GM11168 (cell line): ENCODE data around the gene GLB1L.
"Not testable (repeated sequence)": the region's sequence is repeated elsewhere in the genome, so short reads cannot be mapped to it uniquely, and the experiment has no call there.

Experiments used
- in situ Hi-C: fragments of 300-500 bp; cut with MboI; formaldehyde crosslinking; loops from one replicate; pipeline ENCODE4 v1.12.0; 2022; ENCODE audit warnings: low sequenced_read_pairs; ENCODE audit not compliant: unreplicated experiment

Gene GLB1L

DNA sequence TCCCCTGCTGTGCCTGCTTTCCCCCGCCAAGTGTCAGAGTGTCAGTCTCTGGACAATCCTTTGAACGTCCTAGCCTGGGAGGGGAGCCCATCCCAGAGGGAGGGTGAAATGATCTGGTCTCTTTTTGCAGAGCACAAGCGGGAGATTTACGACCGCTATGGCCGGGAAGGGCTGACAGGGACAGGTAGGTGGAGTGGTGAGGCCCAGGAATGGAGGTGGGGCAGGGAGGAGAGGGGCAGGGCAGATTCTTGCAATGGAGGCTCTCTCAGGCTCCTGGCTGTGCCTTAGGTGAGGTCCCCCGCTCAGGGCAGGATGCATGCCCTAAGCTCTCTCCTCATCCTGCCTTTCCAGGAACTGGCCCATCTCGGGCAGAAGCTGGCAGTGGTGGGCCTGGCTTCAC, 36.3 kb upstream of the GLB1L start:
- in situ Hi-C loops = no loop called here

DNA sequence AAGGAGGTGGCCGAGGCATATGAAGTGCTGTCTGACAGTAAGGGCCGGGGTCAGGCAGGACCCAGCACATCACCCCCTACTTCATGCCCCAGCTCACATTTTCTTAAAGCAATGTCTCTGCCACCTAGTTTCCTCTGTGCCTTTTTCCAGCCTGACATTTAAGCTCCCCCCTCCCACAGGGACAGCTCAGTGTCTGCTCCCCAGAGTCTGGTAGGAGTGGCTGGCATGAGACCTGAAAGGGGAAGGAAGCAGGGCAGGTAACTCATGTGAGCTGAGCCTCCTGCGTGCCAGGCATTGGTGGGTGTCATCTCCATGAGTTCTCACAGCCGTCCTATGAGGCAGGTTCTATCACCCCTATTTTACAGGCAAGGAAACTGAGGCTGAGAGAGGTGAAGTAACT, 35.4 kb upstream of the GLB1L start:
- in situ Hi-C loops = no loop called here

DNA sequence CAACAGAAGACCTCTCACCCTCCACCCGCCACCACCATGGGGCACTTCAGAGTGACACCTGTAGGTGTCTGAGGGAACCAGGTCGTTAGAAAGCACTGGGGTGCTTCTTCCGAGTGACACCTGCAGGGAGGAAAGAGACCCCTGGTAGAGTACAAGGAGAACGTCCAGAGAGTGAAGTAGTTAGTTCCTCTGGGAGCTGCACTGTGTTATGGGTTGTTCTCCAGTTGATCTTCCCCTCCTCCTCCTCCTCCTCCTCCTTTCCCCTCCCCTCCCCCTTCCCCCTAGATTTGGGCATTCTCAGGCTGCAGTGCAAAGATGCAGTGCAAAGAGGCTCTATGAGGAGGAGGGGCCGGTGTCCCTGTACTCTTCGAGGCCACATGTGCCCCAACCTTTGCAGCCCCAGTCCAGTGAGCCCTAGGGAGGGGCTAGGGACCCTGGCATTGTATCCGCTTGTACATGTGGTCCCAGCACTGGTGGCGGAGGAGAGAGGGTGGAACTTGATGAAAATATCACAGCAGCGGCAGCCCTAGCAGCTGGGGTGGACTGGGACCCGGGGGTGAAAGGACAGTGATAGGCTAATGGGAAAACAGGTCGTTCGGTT, 34.8 kb upstream of the GLB1L start:
- in situ Hi-C loops = no loop called here

DNA sequence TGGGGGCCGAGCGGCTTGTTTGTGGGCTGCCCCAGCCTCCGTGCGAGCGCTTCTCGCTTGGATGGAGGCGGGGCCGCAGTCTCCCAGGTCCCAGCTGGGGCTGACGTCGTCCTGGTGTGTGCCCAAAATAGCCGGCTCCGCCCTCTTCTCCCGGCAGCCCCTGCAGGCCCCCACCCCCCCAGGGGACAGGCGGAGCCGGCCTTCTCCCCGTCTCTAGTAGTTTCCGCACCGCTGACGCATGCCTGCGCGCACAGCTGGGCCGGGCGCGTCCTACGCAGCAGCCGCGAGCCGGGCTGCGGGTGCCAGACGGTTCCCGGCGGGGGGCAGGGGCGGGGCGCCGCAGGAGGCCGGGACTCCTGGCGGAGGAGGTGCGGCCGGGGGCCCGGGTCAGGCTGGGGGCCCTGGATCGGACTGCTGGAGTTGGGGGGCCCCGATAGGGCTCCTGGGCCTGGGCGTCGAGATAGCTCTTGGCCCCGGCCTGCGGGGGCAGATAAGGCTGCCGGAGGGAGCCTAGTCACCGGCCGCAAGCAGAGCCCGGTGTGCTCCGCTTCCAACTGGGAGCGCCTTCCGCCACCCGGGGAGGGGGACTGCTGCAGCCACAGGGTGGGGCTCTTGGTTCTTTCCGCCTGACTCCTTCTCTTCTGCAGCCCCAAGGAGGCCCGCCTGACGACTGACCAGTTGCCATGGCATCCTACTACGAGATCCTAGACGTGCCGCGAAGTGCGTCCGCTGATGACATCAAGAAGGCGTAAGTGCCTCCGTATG, 34.1 kb upstream of the GLB1L start, which contains the start of gene DNAJB2:
TSS of gene DNAJB2 (plus strand) at position 216 of the 765 bp plus-strand sequence. CDS start at position 684, 468 bp downstream.
- in situ Hi-C loops = no loop called here

DNA sequence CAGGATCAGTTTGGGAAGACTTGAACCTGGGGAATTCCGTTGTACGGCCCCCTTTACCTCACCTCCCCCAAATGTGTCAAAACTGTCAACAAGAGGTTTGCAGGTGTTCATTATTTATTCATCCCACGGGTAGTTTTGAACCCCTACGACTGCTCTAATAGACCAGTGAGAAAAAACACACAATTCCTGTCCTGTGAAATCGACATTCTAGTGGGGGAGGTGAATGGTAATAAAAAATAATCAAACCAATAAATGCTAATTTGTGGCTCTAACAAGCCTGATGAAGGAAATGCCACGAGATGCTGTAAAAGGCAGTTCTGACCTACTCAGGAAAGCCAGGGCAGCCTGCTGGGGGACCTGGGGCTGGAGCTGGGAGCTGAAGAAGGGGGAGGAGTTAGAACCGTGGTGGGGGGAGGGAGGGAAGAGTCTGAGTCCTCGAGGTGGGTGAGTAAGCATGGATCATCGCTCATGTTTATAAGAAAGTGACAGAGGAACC, 33.5 kb upstream of the GLB1L start:
- in situ Hi-C loops = no loop called here

DNA sequence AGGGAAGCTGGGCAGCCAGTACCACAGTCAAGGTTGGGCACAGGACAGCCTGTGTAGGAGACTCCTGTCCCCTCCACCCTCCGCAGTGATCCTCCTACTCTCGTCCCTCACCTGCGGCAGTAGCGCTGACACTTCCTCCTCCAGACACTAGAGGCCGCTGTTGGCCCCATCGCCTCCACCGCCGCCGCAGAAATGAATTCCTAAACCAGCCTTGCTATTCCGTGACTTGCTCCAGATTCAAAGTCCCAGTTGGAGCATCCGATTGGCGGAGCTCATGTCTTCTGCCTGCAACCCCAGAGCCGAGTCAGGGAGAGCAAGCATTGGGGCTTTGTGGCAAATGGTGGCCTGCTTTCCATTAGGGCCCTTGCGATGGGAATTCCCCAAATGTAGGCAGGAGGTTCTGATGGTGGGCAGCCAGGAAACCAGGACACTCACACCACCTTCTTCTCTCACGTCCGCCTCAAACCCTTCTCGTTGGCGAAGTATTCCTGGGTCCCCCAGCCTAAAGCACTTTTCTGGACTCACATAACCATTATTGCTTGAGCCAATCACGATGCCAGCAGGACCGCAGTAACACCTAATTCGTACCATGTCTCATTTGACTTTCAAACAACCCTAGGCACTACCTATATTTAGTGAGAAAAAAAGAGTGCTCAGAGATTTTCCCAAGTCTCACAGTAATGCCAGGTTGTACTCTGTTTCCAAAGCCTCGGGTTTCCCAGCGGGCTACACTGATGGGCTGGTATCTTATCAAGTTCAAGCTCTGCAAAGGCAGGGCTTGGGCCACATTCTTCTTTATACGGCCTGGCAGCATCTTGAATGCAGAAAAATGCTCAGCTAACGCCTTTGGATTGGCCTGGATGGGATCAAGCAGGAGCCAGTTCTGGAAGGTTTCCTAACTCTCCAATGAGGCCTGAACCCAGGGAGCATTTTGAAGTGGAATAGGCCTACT, 32.7 kb upstream of the GLB1L start:
- in situ Hi-C loops = no loop called here

DNA sequence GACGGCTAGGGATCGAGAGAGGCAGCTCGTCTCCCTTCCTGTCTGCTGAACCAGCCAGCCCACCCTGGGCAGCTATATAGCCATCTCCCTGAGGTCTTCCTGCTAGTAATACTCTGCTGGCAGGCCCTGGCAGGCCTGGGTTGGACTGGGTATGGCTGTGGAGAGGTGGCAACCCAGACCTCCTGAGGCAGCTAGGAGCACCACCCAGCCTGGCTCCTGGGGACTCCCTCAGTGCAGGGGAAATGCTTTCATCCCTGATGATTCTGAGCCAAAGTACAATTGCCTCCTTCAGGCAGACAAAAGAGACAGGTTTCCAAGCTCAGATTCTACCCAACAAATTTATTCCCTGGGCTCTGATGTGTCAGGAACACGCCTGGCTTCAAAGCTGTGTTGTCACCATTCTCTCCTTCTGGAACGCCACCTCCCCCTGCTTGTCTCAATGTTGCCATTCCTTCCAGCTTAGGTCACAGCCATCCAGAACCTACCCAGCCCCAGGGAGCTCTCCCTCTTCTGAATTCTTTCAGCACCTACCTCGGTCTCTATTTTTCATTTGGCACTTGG, 29.2 kb upstream of the GLB1L start:
- in situ Hi-C loops = no loop called here

DNA sequence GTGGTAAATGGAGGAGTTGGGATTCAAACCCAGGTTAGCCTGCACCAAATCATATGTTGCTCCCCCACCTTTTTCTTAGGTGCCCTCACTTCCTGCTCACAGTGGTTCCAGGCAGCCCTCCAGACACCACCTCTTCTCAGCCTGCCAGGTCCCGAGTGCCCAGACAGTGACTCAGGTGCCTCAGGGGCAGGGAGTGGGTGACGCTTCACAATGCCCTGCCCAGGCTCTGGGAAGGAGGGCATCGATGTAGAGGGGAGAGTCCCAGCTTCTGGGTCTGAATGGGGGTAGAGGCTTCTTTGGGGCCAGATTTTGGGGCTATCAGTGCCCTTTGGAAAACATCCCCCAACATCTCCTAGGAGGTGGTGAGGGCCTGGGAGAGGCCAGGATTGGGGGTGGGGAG, 28.7 kb upstream of the GLB1L start:
- in situ Hi-C loops = no loop called here

DNA sequence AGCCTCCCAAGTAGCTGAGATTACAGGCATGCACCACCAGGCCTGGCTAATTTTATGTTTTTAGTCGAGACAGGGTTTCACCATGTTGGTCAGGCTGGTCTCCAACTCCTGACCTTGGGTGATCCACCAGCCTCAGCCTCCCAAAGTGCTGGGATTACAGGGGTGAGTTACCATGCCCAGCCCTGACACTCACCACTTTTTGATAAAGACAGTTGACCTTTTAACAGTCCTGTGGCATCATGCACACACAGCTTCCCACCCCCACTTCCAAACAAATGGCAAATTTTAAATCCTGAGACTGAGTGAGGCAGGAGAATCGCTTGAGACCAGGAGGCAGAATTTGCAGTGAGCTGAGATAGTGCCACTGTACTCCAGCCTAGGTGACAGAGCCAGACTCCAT, 27.8 kb upstream of the GLB1L start:
- in situ Hi-C loops = no loop called here

DNA sequence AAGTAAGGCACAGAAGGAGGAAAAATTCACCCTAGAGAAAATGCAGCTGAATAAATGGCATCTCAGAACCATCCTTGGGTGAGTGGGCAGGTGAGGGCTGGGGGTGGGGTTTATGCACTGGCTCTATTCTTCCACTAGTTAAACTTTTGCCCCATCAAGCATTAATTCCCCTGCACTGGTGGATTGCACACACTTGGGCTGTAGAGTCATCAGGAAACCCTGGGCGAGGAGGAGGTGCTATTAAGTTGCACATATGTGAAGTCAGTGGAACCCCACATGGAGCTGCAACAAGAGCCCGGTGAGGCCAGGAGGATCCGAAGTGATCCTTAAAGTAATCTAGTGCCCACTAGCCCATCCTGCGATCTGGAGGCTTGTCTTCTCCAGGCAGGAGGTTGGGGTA, 27.1 kb upstream of the GLB1L start:
- in situ Hi-C loops = no loop called here

DNA sequence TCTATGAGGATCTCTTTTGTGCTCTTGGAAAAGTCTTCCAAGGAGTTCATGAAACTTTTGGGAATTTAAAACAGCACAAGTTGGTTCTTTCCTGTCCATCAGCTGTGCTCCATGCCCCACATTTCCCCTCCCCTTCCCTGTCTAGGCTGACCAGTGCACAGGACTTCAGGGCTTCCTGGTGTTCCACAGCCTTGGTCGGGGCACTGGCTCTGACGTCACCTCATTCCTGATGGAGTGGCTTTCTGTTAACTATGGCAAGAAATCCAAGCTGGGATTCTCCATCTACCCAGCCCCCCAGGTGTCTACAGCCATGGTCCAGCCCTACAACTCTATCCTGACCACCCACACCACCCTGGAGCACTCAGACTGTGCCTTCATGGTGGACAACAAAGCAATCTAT, 25.8 kb upstream of the GLB1L start:
- in situ Hi-C loops = no loop called here

DNA sequence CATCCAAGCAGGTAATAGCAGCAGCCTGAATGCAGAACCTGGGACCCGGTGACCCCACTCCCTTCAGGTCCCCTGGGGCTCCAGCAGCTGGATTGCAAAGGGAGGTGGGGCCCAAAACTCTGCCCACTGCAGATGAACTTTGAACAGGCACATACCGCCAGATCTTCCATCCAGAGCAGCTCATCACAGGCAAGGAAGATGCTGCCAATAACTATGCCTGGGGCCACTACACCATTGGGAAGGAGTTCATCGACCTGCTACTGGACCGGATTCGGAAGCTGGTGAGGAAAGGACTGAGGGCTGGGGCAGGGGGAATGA, 24.8 kb upstream of the GLB1L start:
- in situ Hi-C loops = no loop called here

DNA sequence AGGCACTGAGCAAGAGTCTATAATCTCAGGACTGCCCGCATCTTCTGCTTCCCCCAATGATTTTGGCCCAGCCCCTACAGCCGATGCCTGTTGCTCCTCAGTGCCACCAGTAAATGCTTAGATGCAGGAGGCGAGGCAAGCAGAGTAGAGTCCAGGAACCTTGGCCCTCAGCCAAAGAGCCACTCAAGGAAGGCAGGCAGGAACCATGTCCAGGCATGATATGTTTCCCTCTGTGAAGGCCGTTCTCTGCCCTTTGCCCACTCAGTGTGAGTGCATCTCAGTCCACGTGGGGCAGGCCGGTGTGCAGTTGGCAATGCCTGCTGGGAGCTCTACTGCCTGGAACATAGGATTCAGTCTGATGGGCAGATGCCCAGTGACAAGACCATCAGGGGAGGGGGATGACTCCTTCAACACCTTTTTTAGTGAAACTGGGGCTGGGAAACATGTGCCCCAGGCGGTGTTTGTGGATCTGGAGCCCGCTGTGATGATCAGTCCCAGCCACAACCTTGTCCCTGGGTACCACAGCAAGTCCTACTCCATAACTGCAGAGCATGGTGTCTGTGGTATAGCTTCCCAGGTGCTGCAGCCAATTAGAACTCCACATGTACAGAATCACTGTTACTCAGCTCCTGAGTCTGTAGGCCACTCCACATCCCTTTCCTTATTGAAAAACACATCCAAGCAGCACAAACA, 24.3 kb upstream of the GLB1L start:
- in situ Hi-C loops = no loop called here

DNA sequence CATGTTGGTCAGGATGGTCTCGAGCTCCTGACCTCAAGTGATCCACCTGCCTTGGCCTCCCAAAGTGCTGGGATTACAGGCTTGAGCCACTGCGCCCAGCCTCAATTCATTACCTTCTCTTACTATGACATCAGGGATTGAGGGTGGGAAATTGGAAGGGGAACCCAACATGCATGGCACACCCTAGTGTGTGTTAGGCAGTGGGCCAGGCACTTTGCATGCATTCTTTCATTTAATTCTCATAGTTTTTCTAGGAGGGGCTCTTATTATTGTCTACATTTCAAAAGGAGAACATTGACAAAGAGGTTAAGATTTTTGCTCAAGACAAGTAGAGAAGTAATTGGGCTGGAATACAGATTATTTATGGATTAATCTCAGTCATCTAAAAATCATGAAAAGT, 23.1 kb upstream of the GLB1L start:
- in situ Hi-C loops = no loop called here

DNA sequence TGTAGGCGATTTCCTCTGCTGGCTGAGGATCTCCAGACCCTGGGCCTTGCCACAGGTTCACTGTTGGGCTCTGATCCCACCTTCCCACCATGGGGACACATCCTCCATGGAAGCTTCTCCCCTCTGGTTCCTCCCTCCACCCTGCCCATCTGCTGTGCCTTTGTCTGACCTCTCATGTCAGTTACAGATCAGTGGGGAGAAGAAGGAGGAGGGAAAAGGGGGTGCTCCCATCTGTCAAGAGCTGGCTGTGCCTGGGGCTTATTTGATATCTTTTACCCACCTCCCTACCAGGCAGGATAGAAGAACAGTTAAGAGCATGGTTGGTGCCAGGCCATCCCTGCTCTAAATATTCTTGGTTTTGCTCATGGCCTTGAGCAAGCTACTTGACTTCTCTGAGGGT, 21.6 kb upstream of the GLB1L start:
- in situ Hi-C loops = no loop called here

DNA sequence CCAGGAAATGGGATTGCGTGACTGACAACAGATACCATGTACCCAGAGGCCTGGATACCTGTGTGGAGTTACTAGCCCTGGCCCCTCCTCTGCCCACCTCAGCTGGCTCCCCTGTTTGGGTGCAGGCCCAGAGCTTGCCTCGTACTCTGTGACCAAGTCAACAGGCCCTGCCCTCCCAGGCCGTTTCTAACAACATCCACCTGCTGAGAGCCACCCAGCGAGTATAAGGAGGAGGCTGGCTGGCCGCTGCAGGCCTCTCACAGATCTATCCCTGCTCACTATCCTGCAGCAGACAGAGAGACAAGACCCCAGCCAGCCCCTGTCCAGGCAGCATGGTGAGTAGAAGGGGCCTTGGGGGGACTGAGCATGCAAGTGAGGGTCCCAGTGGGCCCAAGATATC, 21.0 kb upstream of the GLB1L start:
- in situ Hi-C loops = no loop called here

DNA sequence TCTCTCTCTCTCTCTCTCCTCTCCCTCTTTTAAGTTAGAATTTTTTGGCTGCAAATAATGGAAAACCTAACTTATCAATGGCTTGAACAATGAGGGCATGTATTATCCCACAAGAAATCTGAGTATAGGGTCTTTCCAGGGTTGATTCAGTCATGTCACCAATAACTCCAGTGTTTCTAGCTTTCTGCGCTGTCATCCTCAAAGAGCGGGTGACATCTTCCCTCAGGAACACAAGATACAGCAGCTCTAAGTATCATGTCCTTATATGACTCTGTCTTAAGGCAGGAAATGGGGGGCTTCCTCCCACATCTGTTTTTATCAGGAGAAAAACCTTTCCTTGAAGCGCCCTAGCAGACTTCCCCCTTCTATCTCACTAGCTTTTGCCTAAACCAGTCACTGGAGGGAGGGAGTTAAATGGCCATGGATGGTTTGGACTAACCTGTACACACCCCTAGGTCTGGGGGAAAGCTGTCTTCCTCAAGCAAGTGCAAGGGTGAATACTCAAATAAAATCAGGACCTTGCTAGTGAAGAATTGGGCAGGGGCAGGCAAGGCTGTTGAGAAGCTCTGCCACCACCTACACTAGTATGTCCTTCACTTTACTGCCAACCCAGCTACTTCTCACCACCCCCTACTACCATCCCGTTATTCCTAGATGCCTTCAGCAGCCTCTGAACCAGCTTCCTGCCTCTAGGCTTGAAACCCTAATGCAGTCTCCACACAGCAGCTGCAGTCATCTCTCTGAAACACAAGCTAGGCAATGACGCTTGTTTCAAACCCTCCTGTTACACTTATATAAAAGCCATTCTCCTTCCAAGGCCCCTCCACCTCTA, 16.0 kb upstream of the GLB1L start:
- in situ Hi-C loops = no loop called here

DNA sequence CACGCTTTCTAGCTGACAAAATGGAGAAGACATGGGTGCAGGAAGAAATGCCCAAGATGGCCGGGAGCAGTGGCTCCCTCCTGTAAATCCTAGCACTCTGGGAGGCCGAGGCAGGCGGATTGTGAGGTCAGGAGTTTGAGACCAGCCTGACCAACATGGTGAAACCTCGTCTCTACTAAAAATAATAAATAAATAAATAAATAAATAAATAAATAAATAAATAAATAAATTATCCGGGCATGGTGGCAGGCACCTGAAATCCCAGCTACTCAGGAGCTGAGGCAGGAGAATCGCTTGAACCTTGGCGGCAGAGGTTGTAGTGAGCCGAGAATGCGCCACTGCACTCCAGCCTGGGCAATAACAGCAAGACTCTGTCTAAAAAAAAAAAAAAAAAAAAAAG, 13.7 kb upstream of the GLB1L start:
- in situ Hi-C loops = not testable (repeated sequence)

DNA sequence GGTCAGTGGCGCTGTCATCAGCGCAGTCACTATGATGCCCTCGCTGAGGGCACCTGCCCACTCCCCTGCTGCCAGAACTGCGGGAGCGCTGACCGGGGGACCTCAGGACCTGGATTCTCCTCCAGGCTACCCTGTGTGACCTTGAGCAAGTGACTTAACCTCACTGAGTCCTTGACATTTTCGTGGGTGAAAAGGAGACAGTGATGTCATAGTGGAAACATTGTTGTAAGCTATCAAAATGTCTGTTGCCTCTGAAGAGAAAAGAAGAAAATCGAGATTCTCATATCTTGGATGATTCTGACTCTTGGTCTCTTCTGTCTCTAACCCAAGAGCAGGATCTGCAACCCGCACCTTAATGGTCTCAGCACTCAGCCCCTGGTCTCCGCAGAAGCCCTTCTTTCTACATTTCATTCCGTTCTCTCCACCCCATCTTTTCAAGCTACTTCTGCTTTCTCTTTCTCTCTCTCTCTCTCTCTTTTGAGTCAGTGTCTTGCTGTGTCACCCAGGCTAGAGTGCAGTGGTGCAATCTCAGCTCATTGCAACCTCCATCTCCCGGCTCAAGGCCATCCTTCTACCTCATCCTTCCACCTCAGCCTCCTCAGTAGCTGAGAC, 9.5 kb upstream of the GLB1L start:
- in situ Hi-C loops = no loop called here
